ENCODE data around the gene GPALPP1.
"Not testable (repeated sequence)": the region's sequence is repeated elsewhere in the genome, so short reads cannot be mapped to it uniquely, and the experiment has no call there.

Gene GPALPP1

GRCh38 chr13:44989071-44989889 is at the start of gene GPALPP1, which contains the start of gene NUFIP1:
TSS of gene GPALPP1 (plus strand) at chr13:44989538. CDS start at chr13:44989655, 117 bp downstream.
TSS of gene NUFIP1 (minus strand) at chr13:44989471. CDS start at chr13:44989436, 35 bp downstream.
- DNase-seq, result peak; percentile 93

- not testable (repeated sequence) for DNase-seq
Measured at GRCh38 chr13:44943411-44943810, 45.9 kb upstream of the GPALPP1 start.

DNA sequence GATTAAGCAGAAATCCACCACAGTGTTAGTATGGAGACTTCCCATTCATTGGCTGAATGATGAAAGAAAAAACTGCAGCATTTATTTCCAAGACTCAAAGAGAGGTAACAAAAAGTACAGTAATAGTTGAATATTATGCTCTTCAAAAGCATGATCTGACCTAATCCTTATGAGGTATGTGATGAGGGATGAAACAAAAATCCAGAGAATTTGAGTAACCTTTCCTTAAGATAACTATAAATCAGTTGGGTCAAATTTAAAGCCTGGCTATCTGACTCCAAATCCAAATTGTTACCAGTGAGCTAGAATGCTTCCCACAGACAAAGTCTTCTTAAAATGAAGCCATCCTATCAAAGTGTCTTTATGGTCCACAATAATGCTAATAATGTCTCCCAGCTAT is 38.2 kb upstream of the GPALPP1 start:
- DNase-seq, result no peak

DNA sequence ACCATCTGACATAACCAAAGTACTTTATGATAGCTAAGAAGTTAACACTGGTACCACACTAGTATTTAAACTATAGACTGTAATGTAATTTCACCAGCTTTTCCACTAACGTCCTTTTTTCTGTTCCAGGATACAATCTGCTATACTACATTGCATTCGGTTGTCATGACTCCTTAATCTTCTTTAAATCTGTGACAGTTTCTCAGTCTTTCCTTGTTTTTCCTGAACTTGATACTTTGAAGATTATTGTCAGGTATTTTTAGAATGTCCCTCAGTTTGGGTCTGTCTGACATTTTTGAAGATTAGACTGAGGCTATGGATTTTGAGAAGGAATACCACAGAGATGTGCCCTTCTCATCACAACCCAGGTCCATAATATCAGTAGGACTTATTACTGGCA is 36.7 kb upstream of the GPALPP1 start:
- DNase-seq, result no peak

- no peak for DNase-seq
Measured at GRCh38 chr13:44954224-44954623, 35.1 kb upstream of the GPALPP1 start.

GRCh38 chr13:44955406-44955805 is 33.9 kb upstream of the GPALPP1 start:
- no peak for DNase-seq

GRCh38 chr13:44961997-44962396 is 27.3 kb upstream of the GPALPP1 start:
- DNase-seq, result no peak

GRCh38 chr13:44967704-44968433 is 21.5 kb upstream of the GPALPP1 start:
- no peak for DNase-seq

DNA sequence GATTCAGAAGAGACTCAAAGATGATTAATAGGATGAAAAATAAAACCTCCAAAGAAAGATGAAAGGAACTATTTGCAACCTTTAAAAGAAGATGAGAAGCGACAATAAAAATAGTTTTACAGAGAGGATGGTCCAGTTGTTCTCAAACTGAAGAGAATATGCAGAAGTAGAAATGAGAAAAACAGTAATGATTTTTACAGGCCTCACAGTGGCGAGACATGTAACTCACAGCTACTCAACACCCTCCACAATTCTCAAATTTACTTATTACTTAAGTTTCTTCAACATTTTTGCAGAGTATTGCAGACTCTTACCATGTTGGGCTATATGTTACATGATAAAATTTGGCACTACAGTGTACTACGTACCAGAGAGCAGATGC is 20.9 kb upstream of the GPALPP1 start:
- no peak for DNase-seq

DNA sequence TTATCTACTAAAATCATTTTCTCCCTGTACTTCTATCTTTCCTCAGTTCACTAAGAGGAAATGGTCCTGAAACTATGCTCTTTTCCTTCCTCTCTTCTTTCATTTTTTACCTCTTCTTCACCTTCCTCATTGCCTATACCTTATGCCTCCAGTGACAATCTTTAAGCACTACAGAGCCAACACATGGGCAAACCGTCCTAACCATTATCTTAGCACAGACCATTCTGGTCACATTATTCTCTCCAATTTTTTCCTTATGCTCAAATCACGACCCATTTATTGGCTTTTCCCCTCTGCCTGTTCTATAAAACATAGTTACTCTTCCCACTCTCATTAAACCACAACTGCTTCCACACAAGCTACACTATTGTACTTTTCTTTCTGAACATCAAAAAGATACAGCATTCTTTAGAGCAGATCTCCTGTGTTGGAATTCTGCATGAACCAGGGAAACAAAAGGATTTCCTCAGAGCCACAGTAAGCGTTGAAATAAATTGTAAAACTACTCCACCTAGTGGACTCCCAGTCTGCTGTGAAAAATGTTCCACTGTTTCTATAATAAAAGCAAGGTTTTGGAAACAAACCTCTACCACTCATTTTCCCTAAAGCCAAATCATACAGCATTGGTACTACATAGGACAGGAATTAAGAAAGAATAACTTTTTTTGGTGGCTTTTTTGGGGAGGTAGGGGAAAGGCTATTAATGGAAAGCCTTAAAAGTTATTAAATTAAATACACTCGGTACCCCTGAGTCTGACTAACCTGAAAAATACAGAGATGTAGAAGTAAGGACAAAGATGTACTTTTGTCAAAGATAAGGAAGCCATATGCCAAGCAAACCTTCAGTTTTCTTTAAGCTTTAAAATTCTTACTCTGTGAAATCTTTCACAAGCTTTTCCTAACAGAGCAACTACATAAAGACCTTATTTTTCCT is 19.5 kb upstream of the GPALPP1 start:
- DNase-seq, result peak; percentile 24

- DNase-seq, result no peak
Measured at GRCh38 chr13:44971656-44972595, 17.4 kb upstream of the GPALPP1 start.

- DNase-seq, result peak; percentile 38
Measured at GRCh38 chr13:44972956-44973581, 16.3 kb upstream of the GPALPP1 start.

DNA sequence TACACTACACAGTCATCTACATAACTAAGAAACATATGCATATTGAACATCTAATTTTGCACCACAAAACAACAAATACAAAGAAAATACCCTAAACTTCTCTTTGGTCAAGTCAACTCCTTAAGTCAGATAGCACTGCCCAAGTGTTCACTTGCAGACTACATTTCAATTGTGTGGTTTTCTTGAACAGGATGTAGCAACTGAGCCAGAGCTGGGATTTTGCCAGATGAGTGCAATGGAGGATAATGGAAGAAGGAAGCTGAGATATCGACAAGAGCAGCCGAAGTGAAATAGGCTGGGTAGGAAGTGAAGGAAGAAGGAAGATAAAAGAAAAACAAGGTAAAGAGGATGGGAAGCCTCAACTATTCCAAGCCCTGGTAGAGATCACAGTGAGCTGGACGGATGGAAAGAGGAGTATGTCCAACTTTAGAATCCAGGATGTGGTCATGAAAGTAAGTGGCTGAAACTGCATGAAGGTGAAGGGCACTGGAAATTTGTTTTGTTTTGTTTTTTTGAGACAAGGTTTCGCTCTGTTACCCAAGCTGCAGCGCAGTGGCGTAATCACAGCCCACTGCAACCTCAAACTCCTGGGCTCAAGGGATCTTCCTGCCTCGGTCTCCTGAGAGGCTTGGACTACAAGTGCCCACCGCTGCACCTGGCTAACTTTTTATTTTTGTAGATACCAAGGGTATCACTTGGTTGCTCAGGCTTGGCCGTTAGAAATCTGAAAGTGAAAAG is 15.1 kb upstream of the GPALPP1 start:
- peak; percentile 95 for DNase-seq

DNA sequence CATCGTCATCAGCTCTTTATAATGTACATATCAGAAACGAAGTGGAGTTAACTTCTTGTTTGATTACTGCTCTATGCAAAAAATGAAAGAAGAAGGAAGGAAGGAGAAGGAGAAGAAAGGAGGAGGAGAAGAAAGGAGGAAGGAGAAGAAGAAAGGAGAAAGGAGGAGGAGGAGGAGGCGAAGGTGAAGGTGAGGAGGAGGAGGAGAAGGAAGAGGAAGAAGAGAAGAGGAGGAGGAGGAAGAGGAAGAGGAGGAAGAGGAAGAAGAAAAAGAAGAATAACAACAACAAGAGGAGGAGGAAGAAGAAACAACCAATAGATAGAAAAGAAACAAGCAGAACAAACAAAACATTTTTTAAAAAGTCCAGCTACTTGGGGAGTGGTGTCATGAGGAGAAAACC is 13.1 kb upstream of the GPALPP1 start:
- no peak for DNase-seq

GRCh38 chr13:44976949-44977583 is 12.3 kb upstream of the GPALPP1 start:
- no peak for DNase-seq

- DNase-seq, result no peak
Measured at GRCh38 chr13:44978328-44978727, 11.0 kb upstream of the GPALPP1 start.

DNA sequence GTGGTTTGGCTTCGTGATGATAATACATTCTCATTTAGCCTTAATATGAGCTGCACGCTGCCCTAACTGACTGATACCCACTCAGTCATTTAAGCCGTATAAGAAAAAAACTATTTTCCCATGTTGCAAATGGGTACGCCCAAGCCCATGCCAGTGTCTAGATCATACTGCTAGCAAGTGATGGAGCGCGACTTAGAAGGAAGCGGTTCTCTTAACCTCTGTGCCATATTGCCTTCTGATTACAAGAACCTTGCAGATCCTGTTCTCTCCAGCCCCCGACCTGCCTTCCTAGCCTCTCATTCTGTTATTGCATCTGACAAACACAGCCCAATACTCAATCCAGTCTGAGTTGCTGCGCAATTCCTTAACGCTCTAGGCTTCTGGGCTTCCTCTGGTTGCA is 603 bp downstream of the GPALPP1 start:
- DNase-seq, result no peak

DNA sequence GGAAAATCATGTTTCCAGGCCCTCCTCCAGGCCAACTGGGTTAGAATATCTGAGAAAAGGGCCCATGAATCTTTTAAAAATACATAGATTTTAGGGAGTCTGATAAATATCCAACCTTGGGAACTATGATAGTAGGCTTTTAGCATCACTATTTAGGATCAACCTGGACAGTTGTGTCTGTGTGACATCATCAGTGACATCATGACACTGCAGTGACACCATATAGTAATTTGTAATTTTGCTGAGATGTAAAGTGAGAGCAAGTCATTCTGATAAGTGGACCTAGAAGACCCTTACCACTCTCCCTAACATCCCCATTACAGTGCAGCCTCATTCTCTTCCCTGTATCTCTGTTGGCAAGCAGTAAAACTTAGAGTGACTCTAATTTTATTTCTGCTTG is 14.1 kb downstream of the GPALPP1 start:
- no peak for DNase-seq

DNA sequence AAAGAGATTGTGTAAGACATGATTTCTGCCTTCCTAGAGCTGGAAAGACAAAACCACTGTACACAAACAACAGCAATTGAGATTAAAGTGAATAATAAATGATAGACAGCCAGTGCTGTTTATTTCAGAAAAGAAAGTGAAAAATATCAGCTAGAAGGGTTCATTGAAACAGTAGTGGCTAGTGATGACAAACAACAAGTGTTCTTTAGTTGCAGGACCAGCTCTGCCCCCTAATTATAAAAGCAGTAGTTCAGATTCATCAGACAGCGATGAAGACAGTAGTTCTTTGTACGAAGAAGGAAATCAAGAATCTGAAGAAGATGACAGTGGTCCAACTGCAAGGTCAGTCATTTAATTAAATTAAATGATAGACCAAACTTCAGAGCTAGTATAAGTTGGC is 14.8 kb downstream of the GPALPP1 start:
- no peak for DNase-seq

DNA sequence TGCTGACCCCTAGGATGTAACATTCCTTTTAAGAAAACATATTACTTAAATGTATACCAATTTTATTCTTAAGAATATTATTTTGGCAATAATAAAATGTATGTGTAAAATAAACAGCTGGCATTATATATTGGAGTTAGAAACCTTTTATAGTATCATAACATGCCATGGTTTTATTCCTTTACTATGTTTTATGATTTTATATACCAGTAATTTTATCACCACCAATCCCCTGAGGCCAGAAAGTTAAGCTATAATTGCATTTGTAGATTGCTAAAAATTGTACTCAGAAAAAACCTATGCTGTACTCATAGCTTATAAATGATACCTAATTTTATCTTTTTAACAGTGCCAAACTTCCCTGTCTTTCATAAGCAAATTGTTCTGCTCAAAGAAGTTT is 17.9 kb downstream of the GPALPP1 start:
- no peak for DNase-seq
